ENCODE results near the gene RAB5A. TPM values are rescaled to one million over a fixed set of nuclear protein-coding genes. Genes with fewer than 3 reads are reported as not detected.
"Not testable (repeated sequence)": the region's sequence is repeated elsewhere in the genome, so short reads cannot be mapped to it uniquely, and the experiment has no call there.

RAB5A gene
- total and polyA plus RNA-seq, 5 donors = 32.5 to 71.3 (median 45.5) TPM

DNA sequence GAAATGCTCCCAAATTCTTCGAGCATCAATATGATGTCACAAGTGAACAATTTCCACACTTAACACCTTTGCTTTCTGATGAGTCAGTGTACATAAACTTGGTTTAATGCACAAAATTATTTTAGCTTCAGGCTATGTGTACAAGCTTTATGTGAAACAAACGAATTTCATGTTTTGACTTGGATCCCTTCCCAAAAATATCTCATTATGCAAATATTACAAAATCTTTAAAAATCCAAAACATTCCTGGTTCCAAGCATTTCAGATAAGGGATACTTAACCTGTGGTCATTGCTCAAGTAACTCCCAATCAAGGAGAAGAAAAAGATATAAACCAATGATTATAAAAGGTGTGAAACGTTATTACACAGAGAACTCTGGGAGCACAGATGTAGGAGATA is 25.2 kb downstream of the RAB5A start:
- H3K9me3 ChIP-seq (ENCODE audit: control insufficient read depth, low read length) = no peaks in the 10 kb centered on the region
- no peak overlapping the region for H3K27ac ChIP-seq (ENCODE audit: low read length)
- no peak for DNase-seq
- WGBS = 36% methylated on average over 3 of the region's 3 CpGs
- intact Hi-C loops (cut with DNase I) = no loop called here
- H3K4me1 ChIP-seq (ENCODE audit: control insufficient read depth, insufficient read depth, low read length) = peaks cover 3% of the 10 kb centered on the region
- no peak overlapping the region for H3K4me3 ChIP-seq (ENCODE audit: low read length)
- no peaks in the 10 kb centered on the region for H3K27me3 ChIP-seq (ENCODE audit: control insufficient read depth, insufficient read depth)
- no peak for ATAC-seq

DNA sequence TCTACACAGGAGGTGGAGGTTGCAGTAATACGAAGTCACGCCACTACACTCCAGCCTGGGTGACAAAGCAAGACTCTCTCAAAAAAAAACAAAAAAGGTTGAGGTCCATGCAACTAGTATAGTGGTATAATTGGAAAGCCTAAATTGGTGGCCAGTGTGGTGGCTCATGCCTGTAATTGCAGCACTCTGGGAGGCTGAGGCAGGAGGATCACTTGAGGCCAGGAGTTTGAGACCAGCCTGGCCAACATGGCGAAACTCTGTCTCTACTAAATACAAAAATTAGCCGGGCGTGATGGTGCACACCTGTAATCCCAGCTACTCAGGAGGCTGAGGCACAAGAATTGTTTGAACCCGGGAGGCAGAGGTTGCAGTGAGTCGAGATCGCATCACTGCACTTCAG is 42.0 kb downstream of the RAB5A start:
- DNase-seq; H3K4me1 ChIP-seq (ENCODE audit: control insufficient read depth, insufficient read depth, low read length); H3K27me3 ChIP-seq (ENCODE audit: control insufficient read depth, insufficient read depth); ATAC-seq; intact Hi-C loops (cut with DNase I); H3K9me3 ChIP-seq (ENCODE audit: control insufficient read depth, low read length); H3K4me3 ChIP-seq (ENCODE audit: low read length); H3K27ac ChIP-seq (ENCODE audit: low read length): not testable (repeated sequence)
- 96% methylated on average over 8 of the region's 8 CpGs for WGBS

DNA sequence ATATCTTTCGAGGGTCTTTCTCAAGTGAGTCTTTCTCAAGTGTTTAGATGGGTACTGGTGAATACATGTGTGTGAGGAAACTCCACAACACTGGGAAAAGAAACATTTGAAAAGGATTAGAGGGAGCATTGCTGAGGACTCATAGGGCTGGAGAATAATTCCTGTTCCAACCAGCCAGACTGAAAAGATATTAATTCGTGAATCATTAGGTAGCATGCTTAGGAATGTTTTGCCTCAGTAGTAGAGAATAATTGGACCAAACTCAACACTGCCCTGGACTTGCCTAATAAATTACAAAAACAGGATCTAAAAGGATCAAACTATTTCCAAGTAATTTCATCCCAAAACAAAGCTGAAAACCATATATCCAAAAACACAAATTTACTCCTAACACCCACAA is 47.9 kb downstream of the RAB5A start:
- no peak overlapping the region for H3K4me3 ChIP-seq (ENCODE audit: low read length)
- intact Hi-C loops (cut with DNase I) = no loop called here
- H3K27ac ChIP-seq (ENCODE audit: low read length) = no peak overlapping the region
- ATAC-seq = no peak
- H3K9me3 ChIP-seq (ENCODE audit: control insufficient read depth, low read length) = no peaks in the 10 kb centered on the region
- no peaks in the 10 kb centered on the region for H3K4me1 ChIP-seq (ENCODE audit: control insufficient read depth, insufficient read depth, low read length)
- no peaks in the 10 kb centered on the region for H3K27me3 ChIP-seq (ENCODE audit: control insufficient read depth, insufficient read depth)
- DNase-seq = no peak
- WGBS = 75% methylated on average over 2 of the region's 2 CpGs

DNA sequence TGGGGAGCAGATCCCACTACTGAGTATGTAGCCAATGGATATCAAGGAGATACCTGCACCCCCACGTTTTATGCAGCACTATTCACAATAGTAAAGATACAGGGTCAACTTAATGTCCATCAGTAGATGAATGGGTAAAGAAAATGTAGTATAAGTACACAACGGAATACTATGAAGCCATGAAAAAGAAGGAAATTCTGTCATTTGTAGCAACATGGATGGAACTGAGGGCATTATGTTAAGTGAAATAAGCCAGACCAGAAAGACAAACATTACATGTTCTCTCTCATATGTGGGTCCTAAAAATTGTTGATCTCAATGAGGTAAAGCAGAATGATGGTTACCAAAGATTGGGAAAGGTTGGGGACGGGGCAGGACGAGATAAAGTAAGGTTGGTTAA is 50.6 kb downstream of the RAB5A start:
- Histone ChIP-seq H3K9me3 (ENCODE audit: control insufficient read depth, low read length) (no peaks in the 10 kb centered on the region), H3K27ac (ENCODE audit: low read length) (no peak overlapping the region), H3K27me3 (ENCODE audit: control insufficient read depth, insufficient read depth) (no peaks in the 10 kb centered on the region), H3K4me1 (ENCODE audit: control insufficient read depth, insufficient read depth, low read length) (no peaks in the 10 kb centered on the region), H3K4me3 (ENCODE audit: low read length) (no peak overlapping the region)
- intact Hi-C loops (cut with DNase I) = no loop called here
- DNase-seq = no peak
- ATAC-seq = no peak
- 83% methylated on average over 4 of the region's 4 CpGs for WGBS

DNA sequence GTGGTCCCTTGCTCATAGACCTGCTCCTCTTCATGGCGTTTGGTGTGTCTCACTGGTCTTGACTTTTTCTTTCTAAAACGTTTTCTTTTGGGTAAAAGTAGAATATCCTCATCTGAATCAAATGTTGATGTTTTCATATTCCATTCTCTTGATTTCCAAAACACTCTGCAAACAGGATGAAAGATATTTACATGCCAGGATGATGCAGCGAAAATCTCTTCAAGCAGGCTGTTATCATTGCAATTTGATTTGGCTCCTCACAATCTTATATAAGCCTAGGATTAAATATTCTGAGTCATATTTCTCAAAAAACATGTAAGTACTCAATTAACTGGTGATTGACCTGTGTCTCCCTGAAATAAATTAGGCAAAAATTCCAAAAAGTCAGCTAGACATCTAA is 55.0 kb downstream of the RAB5A start:
- Histone ChIP-seq H3K9me3 (ENCODE audit: control insufficient read depth, low read length) (no peaks in the 10 kb centered on the region), H3K27me3 (ENCODE audit: control insufficient read depth, insufficient read depth) (no peaks in the 10 kb centered on the region), H3K4me1 (ENCODE audit: control insufficient read depth, insufficient read depth, low read length) (no peaks in the 10 kb centered on the region), H3K27ac (ENCODE audit: low read length) (no peak overlapping the region), H3K4me3 (ENCODE audit: low read length) (no peak overlapping the region)
- WGBS = 61% methylated on average over 3 of the region's 3 CpGs
- DNase-seq (no peak), ATAC-seq (no peak)
- intact Hi-C loops (cut with DNase I) = no loop called here

DNA sequence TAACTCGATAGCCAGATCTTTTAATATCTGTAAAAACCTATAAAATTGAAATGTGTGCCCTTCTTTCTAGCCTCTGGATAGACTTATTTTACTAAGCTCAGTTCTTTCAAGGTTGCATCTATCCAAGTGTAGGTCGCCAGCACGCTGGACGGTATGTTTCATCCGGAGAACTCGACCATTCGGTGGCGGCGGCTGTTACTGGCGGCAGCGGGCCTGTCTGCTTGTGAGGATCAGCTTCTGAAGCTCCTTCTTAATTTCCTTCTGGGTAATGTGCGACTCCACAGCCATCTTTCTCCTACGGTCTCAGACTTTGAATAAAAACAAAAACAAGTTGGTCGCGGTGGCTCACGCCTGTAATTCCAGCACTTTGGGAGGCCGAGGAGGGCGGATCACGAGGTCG is 61.1 kb downstream of the RAB5A start:
- WGBS = 97% methylated on average over 20 of the region's 20 CpGs
- H3K9me3 ChIP-seq (ENCODE audit: control insufficient read depth, low read length) = no peaks in the 10 kb centered on the region
- no peaks in the 10 kb centered on the region for H3K4me1 ChIP-seq (ENCODE audit: control insufficient read depth, insufficient read depth, low read length)
- H3K27ac ChIP-seq (ENCODE audit: low read length) = no peak overlapping the region
- no peaks in the 10 kb centered on the region for H3K27me3 ChIP-seq (ENCODE audit: control insufficient read depth, insufficient read depth)
- ATAC-seq (no peak), DNase-seq (no peak)
- H3K4me3 ChIP-seq (ENCODE audit: low read length) = no peak overlapping the region
- intact Hi-C loops (cut with DNase I) = no loop called here

DNA sequence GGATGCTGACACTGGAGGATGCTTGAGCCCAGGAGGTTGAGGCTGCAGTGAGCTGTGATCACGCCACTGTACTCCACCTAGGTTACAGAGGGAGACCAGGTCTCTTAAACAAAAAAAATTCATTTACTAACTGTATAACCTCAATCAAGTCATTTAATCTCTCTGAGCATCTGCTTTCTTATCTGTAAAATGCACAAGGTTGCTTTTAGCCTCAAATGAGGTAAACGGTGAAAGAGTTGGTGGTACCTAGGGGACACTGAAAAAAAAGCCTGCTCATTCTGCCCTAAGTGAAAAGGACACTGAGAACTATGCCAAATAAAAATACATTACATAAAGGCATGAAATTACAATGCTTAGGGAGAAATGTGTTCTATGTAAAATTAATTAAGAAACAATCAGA is 61.7 kb downstream of the RAB5A start:
- no peak for ATAC-seq
- no peak for DNase-seq
- H3K4me1 ChIP-seq (ENCODE audit: control insufficient read depth, insufficient read depth, low read length) = no peaks in the 10 kb centered on the region
- intact Hi-C loops (cut with DNase I) = no loop called here
- H3K4me3 ChIP-seq (ENCODE audit: low read length) = no peak overlapping the region
- no peaks in the 10 kb centered on the region for H3K27me3 ChIP-seq (ENCODE audit: control insufficient read depth, insufficient read depth)
- WGBS = 74% methylated on average over 2 of the region's 2 CpGs
- no peaks in the 10 kb centered on the region for H3K9me3 ChIP-seq (ENCODE audit: control insufficient read depth, low read length)
- H3K27ac ChIP-seq (ENCODE audit: low read length) = no peak overlapping the region

DNA sequence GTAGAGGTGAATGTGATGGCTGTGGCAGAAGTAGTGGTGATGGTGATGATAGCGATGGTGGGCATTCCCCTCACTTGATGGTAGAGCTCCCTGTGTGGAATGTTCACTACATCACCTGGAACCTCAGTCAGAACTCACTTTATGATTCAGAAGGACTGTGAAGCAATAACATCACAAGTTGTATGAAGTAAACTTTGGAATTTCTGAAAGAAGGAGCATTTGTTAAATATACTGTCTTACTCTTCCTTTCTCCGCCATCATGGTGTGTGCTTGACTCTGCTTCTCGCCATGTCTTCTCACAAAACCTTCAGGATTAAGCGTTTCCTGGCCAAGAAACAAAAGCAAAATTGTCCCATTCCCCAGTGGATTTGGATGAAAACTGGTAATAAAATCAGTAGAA is 65.3 kb downstream of the RAB5A start, which contains the start of gene PP2D1:
TSS of gene PP2D1 (minus strand) at position 101 of the 400 bp plus-strand sequence. CDS start 192 bp downstream, outside the sequence.
- Histone ChIP-seq H3K4me1 (ENCODE audit: control insufficient read depth, insufficient read depth, low read length) (no peaks in the 10 kb centered on the region), H3K27me3 (ENCODE audit: control insufficient read depth, insufficient read depth) (no peaks in the 10 kb centered on the region), H3K4me3 (ENCODE audit: low read length) (no peak within 1 kb of the TSS), H3K9me3 (ENCODE audit: control insufficient read depth, low read length) (no peaks in the 10 kb centered on the region), H3K27ac (ENCODE audit: low read length) (no peak within 1 kb of the TSS)
- ATAC-seq (no peak), DNase-seq (no peak)
- WGBS = 94% methylated on average over 4 of the region's 4 CpGs
- intact Hi-C loops (cut with DNase I) = no loop called here

DNA sequence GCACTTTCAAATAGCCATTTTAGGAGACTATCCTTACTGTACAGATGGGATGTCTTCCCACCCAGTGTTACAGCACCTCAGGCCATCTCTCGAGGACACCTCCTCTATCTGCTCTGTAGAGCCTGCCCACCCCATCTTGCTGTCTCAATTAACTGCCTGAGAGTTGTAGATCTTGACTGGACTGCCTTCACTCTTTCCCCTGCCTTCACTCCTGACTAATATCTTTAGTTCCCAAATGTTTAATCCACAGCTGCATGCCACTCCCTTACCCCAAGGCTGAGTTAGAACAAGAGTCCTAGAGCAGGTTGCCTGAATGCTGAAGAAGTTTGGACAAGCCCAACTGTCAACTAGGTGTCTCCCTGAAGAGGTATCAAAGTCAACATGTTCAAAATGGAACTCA is 66.5 kb downstream of the RAB5A start:
- H3K27ac ChIP-seq (ENCODE audit: low read length) = no peak overlapping the region
- H3K4me1 ChIP-seq (ENCODE audit: control insufficient read depth, insufficient read depth, low read length) = no peaks in the 10 kb centered on the region
- no peaks in the 10 kb centered on the region for H3K27me3 ChIP-seq (ENCODE audit: control insufficient read depth, insufficient read depth)
- intact Hi-C loops (cut with DNase I) = no loop called here
- no peak overlapping the region for H3K4me3 ChIP-seq (ENCODE audit: low read length)
- DNase-seq (no peak), ATAC-seq (no peak)
- WGBS = 89% methylated on average over 1 of the region's 1 CpG
- H3K9me3 ChIP-seq (ENCODE audit: control insufficient read depth, low read length) = no peaks in the 10 kb centered on the region

DNA sequence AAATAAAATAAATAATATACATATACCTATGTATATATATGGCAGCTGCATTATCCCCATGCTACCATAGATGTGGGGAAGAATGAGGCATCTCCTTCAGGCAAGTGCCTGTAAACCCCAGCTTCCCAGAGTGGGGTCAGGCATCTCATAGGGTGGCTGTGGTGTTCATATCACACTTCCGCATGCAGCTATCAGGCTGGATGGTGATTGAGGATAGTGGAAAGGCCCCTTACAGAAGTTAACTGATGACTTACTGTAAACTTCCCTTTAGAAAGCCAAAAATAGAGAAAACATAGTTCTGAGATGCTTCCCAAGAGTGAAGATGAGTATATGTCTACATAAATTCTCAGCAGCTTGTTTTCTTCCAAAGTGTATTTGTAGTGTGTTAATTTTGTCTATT is 68.6 kb downstream of the RAB5A start:
- H3K4me3 ChIP-seq (ENCODE audit: low read length) = no peak overlapping the region
- H3K27me3 ChIP-seq (ENCODE audit: control insufficient read depth, insufficient read depth) = no peaks in the 10 kb centered on the region
- intact Hi-C loops (cut with DNase I) = no loop called here
- no peaks in the 10 kb centered on the region for H3K9me3 ChIP-seq (ENCODE audit: control insufficient read depth, low read length)
- H3K27ac ChIP-seq (ENCODE audit: low read length) = no peak overlapping the region
- ATAC-seq (no peak), DNase-seq (no peak)
- H3K4me1 ChIP-seq (ENCODE audit: control insufficient read depth, insufficient read depth, low read length) = no peaks in the 10 kb centered on the region
- WGBS = 75% methylated on average over 1 of the region's 1 CpG

DNA sequence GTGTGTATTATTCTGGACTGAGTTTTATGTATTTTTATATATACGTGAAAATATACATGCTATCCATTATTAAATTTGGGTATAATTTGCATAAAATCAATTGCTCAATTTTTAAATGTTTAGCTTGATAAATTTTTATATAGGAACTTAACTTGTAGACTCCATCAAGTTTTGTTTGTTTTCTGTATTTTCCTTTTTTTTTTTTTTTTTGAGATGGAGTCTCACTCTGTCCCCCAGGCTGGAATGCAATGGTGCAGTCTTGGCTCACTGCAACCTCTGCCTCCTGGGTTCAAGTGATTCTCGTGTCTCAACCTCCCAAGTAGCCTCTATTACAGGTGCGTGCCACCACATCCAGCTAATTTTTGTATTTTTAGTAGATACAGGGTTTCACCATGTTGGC is 69.2 kb downstream of the RAB5A start:
- H3K4me1 ChIP-seq (ENCODE audit: control insufficient read depth, insufficient read depth, low read length); ATAC-seq; intact Hi-C loops (cut with DNase I); H3K9me3 ChIP-seq (ENCODE audit: control insufficient read depth, low read length); H3K27ac ChIP-seq (ENCODE audit: low read length); H3K27me3 ChIP-seq (ENCODE audit: control insufficient read depth, insufficient read depth); DNase-seq; H3K4me3 ChIP-seq (ENCODE audit: low read length): not testable (repeated sequence)
- WGBS = 92% methylated on average over 3 of the region's 3 CpGs

DNA sequence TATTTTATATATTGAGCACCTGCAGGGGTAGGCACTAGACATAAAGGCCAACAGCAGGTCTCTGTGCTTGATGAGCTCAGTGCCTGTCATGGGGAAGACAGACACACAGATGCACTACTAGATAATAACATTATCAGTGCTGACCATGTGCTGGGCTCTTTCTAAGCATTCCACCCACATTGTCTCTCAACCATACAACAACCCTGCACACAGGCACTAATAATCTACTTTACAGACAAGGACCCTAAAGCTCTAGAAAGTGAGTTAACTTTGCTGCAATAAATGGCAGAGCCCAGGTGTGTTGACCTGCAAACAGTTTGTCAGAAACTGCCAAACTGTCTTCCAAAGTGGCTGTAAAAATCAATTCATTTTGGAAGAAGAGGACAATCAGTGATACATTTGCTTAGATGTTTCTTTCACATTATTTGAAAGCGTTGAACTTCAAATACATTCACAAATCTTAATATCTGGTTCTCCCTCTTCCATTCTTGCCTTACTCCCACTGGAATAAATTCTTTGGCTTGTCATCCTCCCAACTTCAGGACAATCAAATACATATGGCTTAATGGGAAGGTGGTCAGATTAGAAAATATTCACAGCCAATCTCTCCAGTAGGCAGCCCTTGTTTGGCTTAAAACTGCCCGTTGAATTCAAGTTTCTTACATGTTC is 76.2 kb downstream of the RAB5A start:
- WGBS = 33% methylated on average over 2 of the region's 2 CpGs
- intact Hi-C loops (cut with DNase I) = loop anchor here in 1 of 4 donors (10.0 kb wide), 1 partner anchor 138 kb away; no protein-coding TSS in a partner anchor

More for the DNA sequence above, 76.2 kb downstream of the RAB5A start:
- H3K27ac ChIP-seq (ENCODE audit: low read length) = peak overlapping the region; percentile 87
- H3K9me3 ChIP-seq (ENCODE audit: control insufficient read depth, low read length) = no peaks in the 10 kb centered on the region
- DNase-seq = no peak
- H3K4me1 ChIP-seq (ENCODE audit: control insufficient read depth, insufficient read depth, low read length) = peaks cover 1% of the 10 kb centered on the region
- ATAC-seq = no peak
- no peaks in the 10 kb centered on the region for H3K27me3 ChIP-seq (ENCODE audit: control insufficient read depth, insufficient read depth)
- H3K4me3 ChIP-seq (ENCODE audit: low read length) = no peak overlapping the region
